ENCODE measurements around the gene KIF26B.
A peak's percentile ranks its signal among the peaks of the same experiment; 100 is the strongest.

KIF26B gene

GRCh38 chr1:245477941-245478340 is 323.2 kb downstream of the KIF26B start:
- DNase-seq = no peak

DNA sequence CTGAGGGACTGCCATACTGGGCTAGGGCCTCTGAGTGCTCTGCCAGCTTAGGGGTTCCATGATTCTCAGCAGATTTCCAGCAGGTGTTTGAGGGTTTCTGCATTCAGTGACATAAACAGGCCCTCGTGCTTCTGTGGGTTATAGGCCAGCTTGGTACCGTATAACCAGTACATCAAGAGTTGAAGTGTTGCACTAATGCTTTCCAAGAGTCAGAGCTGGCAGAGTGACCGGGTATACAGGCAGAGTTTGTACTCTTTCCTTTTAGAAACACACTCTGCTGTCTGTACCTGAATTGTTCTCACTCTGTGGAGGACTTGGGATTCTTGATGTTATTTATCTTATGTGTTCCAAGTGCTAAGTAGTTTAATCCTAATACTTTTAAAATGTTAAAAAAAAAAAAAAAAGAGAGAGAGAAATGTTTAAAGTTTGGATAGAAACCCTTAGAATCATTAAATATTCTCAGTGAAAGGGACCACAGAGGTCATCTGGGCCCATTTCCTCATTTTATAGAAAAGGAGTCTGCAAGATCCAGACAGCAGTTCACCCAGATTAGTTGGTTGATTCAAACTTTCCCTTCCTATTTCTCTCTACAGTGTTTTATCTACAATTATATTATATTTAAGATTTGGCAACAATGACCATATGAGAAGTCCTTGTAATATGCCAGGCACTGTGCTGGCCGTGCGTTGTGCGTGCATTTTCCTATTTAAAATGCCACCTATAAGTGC is 325.8 kb downstream of the KIF26B start:
- no peak for DNase-seq

GRCh38 chr1:245481261-245481660 is 326.5 kb downstream of the KIF26B start:
- DNase-seq = no peak

- DNase-seq = no peak
Observed at GRCh38 chr1:245483247-245483646, 328.5 kb downstream of the KIF26B start.

DNA sequence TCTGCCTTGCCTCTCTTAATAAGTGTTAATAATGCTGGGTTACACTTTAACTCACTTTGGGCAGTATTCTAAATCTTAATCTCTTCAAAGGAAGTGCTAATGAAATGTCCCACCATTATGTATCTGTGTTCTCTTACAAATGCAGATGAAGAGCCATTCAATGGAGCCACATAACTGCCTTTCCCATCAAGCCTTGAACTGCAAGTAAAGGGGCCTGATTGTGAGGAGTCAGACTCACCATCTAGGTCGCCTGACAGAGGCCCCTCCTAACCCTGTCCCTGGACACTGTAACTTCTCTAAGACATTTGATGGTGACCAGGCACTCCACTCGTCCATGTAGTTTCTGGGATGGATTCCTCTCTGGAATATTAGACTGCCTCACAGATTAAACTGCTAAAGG is 329.4 kb downstream of the KIF26B start:
- DNase-seq = no peak

- DNase-seq = no peak
Observed at GRCh38 chr1:245485996-245486395, 331.2 kb downstream of the KIF26B start.

DNA sequence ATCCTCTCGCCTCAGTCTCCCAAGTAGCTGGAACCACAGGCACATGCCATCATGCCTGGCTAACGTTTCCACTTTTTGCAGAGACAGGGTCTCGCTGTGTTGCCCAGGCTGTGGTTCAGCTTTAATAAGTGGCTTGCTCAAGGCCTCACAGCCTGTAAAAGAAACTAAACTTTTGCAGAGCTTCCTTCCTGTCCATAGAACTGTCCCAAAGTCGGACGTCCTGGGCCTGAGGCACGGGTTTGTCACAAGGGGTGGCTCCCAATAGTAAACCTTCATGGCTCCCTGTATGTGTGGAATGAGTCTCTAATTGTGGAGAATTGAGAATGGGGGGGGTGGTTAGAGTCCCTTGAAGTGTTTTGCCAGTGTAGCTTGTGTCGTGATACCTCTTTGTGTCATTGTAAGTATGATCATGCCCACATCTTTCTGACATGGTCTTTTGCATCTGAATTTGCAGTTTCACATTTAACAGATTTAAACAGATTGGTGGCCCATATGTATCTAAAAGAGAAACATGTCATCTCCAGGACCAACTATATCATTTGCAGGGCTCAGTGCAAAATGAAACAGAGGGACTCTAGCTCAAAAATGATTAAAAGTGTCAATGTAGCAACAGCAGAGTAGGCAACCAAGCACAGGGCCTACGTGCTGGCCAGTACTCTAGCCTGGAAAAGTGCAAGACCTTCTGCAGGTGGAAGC is 332.1 kb downstream of the KIF26B start:
- no peak for DNase-seq

- no peak for DNase-seq
Observed at GRCh38 chr1:245488346-245489129, 333.8 kb downstream of the KIF26B start.

GRCh38 chr1:245489838-245490237 is 335.1 kb downstream of the KIF26B start:
- DNase-seq = no peak

GRCh38 chr1:245493029-245493428 is 338.2 kb downstream of the KIF26B start:
- DNase-seq = no peak

DNA sequence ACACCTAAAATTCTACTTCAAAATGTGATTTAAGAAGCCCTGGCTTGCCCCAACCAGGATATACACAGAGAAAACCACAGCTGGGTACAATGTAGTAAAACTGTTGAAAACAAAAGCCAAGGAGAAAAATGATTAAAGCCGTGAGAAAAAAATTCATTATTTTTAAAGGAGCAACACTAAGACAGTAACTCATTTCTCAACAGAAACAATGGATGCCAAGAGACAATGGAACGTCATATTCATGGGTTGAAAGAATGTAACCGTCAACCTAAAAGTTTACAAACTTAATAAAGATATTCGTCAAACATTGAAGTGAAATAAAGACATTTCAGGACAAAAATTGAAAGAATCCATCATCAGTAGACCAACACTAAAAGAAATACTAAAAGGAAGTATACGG is 340.9 kb downstream of the KIF26B start:
- DNase-seq = no peak

DNA sequence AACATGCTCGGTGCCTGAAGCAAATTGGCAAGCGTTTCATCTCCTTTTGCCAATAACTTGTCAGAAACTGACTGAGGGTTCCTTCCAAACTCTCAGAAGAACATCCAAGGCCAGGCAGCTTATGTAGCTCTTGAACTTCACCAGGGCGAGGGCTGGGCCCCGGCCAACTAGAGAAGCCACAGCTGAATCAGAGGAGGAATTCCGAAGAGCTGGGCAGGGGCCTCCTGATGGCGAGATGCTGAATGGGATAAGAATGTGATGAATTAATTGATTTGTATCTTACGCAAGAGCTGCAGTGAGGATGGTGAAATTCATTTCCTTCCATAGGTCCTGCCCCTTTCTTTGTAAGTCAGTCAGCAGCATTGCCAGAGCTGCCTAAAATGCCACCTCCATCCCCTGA is 345.8 kb downstream of the KIF26B start:
- DNase-seq = no peak

- no peak for DNase-seq
Observed at GRCh38 chr1:245501633-245502032, 346.8 kb downstream of the KIF26B start.

DNA sequence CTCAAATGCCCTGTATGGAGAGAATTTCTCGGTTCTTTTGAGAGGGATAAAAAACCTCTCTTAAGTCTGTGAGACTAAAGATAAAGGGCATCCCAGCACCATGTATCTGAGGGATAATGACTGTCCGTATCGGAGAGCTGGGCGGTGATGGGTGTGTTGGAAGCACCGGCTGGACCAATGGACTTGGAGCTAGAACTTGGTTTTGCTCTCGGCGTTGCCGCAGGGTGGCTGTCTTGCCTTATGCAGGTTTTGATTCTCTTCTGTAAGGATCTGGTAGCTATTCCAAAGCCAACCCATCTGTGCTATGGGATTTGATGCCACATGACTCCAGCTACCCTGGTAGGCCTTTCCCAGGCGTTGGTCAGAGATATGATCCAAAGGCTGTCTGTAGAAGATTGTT is 348.8 kb downstream of the KIF26B start:
- DNase-seq = no peak

GRCh38 chr1:245510144-245510543 is 355.4 kb downstream of the KIF26B start:
- no peak for DNase-seq

- peak; percentile 83 for DNase-seq
Observed at GRCh38 chr1:245512181-245512888, 357.6 kb downstream of the KIF26B start.

GRCh38 chr1:245512980-245513578 is 358.3 kb downstream of the KIF26B start:
- peak; percentile 80 for DNase-seq

GRCh38 chr1:245516284-245516759 is 361.5 kb downstream of the KIF26B start:
- peak; percentile 99 for DNase-seq

DNA sequence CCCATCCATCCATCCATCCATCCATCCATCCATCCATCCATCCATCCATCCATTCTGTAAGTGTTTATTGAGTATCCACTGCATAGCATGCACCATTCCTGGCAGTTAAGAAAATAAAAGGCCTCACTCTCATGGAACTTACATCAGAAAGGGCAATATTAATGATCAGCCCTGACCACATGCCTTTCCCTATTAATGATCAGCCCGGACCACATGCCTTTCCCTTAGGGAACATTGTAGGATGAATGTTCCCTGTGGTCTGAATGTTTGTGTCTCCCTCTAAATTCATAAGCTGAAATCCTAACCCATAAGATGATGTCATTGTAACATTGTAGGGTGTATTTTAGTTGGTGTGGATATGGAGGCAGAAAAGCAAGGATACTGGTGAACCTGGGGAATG is 365.8 kb downstream of the KIF26B start:
- no peak for DNase-seq

GRCh38 chr1:245526141-245526540 is 371.4 kb downstream of the KIF26B start:
- DNase-seq = no peak

GRCh38 chr1:245528258-245528635 is 373.5 kb downstream of the KIF26B start:
- DNase-seq = no peak

DNA sequence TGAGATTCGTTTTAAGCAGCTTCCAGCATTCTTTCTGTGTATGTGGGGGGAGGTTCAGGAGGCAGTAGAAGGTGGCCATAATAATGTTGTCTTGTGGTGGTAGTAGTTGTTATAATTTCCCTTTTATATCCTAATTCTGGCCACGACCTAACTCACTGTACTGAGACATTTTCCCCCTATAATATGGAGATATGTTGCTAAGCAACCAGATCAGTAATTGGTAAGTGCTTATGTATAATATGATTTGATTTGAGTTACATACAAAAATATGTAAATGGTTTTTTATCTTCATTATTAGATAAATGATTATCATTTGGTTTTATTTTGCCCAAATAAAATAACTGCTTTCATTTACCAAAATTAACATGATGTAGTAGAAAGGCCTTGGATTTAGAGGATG is 376.2 kb downstream of the KIF26B start:
- no peak for DNase-seq

DNA sequence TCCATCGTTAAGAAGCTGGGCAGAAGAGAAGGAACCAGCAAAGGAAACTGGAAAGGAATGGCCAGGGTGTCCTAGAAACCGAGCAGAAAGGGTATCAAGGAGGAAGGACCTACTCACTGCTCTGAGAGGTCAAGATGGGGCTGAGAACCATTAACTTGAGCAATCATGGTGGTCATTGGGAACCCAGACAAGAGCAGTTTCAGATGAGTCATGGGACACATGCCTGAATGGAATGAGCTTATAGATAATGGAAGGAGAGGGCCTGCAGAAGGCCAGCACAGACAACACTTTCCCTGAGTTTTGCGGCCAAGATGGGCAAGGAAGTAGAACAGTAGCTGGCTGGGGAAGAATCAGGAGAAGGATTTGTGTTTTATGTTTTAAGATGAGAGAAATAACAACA is 383.2 kb downstream of the KIF26B start:
- no peak for DNase-seq

Measured in NCI-H146 (cell line).